ENCODE measurements around the gene THAP4.
A peak's percentile ranks its signal among the peaks of the same experiment; 100 is the strongest.
"Not testable (repeated sequence)": the region's sequence is repeated elsewhere in the genome, so short reads cannot be mapped to it uniquely, and the experiment has no call there.

THAP4 gene

GRCh38 chr2:241612156-241613016 is 24.6 kb downstream of the THAP4 start:
- no peak for DNase-seq (ENCODE audit: low read depth)

GRCh38 chr2:241611062-241611461 is 25.9 kb downstream of the THAP4 start:
- no peak for DNase-seq (ENCODE audit: low read depth)

GRCh38 chr2:241609859-241610793 is 26.8 kb downstream of the THAP4 start:
- DNase-seq (ENCODE audit: low read depth): peak; percentile 86

GRCh38 chr2:241608881-241609280 is 28.1 kb downstream of the THAP4 start:
- DNase-seq (ENCODE audit: low read depth): no peak

GRCh38 chr2:241607162-241607885 is 29.6 kb downstream of the THAP4 start:
- DNase-seq (ENCODE audit: low read depth): no peak

GRCh38 chr2:241606186-241606585 is 30.8 kb downstream of the THAP4 start:
- no peak for DNase-seq (ENCODE audit: low read depth)

GRCh38 chr2:241603686-241604085 is 33.3 kb downstream of the THAP4 start:
- DNase-seq (ENCODE audit: low read depth): no peak

- DNase-seq (ENCODE audit: low read depth): no peak
Observed at GRCh38 chr2:241602720-241603119, 34.2 kb downstream of the THAP4 start.

GRCh38 chr2:241601841-241602240 is 35.1 kb downstream of the THAP4 start:
- no peak for DNase-seq (ENCODE audit: low read depth)

- no peak for DNase-seq (ENCODE audit: low read depth)
Observed at GRCh38 chr2:241599615-241600014, 37.3 kb downstream of the THAP4 start.

GRCh38 chr2:241598487-241598886 is 38.5 kb downstream of the THAP4 start:
- no peak for DNase-seq (ENCODE audit: low read depth)

GRCh38 chr2:241598061-241598460 is 38.9 kb downstream of the THAP4 start:
- DNase-seq (ENCODE audit: low read depth): no peak

- DNase-seq (ENCODE audit: low read depth): no peak
Observed at GRCh38 chr2:241597561-241597960, 39.4 kb downstream of the THAP4 start.

- no peak for DNase-seq (ENCODE audit: low read depth)
Observed at GRCh38 chr2:241595600-241596140, 41.3 kb downstream of the THAP4 start.

GRCh38 chr2:241593271-241593670 is 43.7 kb downstream of the THAP4 start:
- DNase-seq (ENCODE audit: low read depth): no peak

- no peak for DNase-seq (ENCODE audit: low read depth)
Observed at GRCh38 chr2:241592126-241592845, 44.7 kb downstream of the THAP4 start.

GRCh38 chr2:241590496-241591455 is 46.2 kb downstream of the THAP4 start:
- DNase-seq (ENCODE audit: low read depth): not testable (repeated sequence)

- not testable (repeated sequence) for DNase-seq (ENCODE audit: low read depth)
Observed at GRCh38 chr2:241589863-241590262, 47.1 kb downstream of the THAP4 start.

GRCh38 chr2:241586564-241587264 is 50.2 kb downstream of the THAP4 start:
- no peak for DNase-seq (ENCODE audit: low read depth)

Data from activated T-helper 1 cell treated with Interleukin-2 at 50 U/mL for 16 hours (primary cell).